ENCODE results near the gene MED12L. TPM values are rescaled to one million over a fixed set of nuclear protein-coding genes. Genes with fewer than 3 reads are reported as not detected.

Gene MED12L
- total RNA-seq, 1 experiment from 2014 or later, result 6.4 TPM

GRCh38 chr3:151259664-151260063 lies 174.2 kb downstream of the MED12L start:
- H3K9me3 ChIP-seq (ENCODE audit: control insufficient read depth in 1 of 2, insufficient read depth in 1 of 2, low read depth in 1 of 2, low read length in 2 of 2), result no peaks in the 10 kb centered on the region

More at GRCh38 chr3:151259664-151260063, 174.2 kb downstream of the MED12L start:
- DNase-seq (ENCODE audit: low read depth, low spot score) (no peak), ATAC-seq (no peak)
- TF ChIP-seq, protein P1, sequence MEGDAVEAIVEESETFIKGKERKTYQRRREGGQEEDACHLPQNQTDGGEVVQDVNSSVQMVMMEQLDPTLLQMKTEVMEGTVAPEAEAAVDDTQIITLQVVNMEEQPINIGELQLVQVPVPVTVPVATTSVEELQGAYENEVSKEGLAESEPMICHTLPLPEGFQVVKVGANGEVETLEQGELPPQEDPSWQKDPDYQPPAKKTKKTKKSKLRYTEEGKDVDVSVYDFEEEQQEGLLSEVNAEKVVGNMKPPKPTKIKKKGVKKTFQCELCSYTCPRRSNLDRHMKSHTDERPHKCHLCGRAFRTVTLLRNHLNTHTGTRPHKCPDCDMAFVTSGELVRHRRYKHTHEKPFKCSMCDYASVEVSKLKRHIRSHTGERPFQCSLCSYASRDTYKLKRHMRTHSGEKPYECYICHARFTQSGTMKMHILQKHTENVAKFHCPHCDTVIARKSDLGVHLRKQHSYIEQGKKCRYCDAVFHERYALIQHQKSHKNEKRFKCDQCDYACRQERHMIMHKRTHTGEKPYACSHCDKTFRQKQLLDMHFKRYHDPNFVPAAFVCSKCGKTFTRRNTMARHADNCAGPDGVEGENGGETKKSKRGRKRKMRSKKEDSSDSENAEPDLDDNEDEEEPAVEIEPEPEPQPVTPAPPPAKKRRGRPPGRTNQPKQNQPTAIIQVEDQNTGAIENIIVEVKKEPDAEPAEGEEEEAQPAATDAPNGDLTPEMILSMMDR (IDR thresholded peaks at IDR 0.05 in 2 of 3, conservative IDR thresholded peaks at IDR 0.05 in 1 of 3; ENCODE audit: borderline replicate concordance in 1 of 3, insufficient read depth in 1 of 3, low read depth in 2 of 3, low read length in 2 of 3), result no peak
- TF ChIP-seq, protein P2, sequence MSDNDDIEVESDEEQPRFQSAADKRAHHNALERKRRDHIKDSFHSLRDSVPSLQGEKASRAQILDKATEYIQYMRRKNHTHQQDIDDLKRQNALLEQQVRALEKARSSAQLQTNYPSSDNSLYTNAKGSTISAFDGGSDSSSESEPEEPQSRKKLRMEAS (IDR thresholded peaks at IDR 0.05), result no peak
- no peak for TF ChIP-seq RAD21 (IDR thresholded peaks at IDR 0.05; ENCODE audit: low read depth)
- no peak for TF ChIP-seq ZNF274 (IDR thresholded peaks at IDR 0.05; ENCODE audit: low read depth, low read length)
- no peak for TF ChIP-seq ZBTB33 (IDR thresholded peaks at IDR 0.05; ENCODE audit: extremely low read depth, insufficient replicate concordance, low read length)
- no peak for TF ChIP-seq YY1 (IDR thresholded peaks at IDR 0.05; ENCODE audit: extremely low read depth, insufficient replicate concordance, low read depth, low read length)
- Histone ChIP-seq H3K4me2 (ENCODE audit: low read length) (no peak overlapping the region), H3K79me2 (ENCODE audit: insufficient read depth, low read length) (no peaks in the 10 kb centered on the region), H3K4me1 (ENCODE audit: control insufficient read depth in 1 of 2, insufficient read depth in 2 of 2, low read length in 2 of 2) (no peaks in the 10 kb centered on the region), H3K9me2 (ENCODE audit: insufficient read depth) (no peaks in the 10 kb centered on the region), H3K27ac (ENCODE audit: low read depth, low read length) (no peak overlapping the region), H4K20me1 (ENCODE audit: insufficient read depth) (no peaks in the 10 kb centered on the region), H3K9ac (ENCODE audit: low read length) (no peak overlapping the region), H3K27me3 (ENCODE audit: insufficient read depth, low read length) (no peaks in the 10 kb centered on the region), H3K4me3 (replicated peaks in 1 of 2; ENCODE audit: low read depth in 1 of 2, low read length in 2 of 2) (no peak overlapping the region), H2AFZ (ENCODE audit: low read depth, low read length, poor library complexity, severe bottlenecking) (no peak overlapping the region), H3K36me3 (ENCODE audit: control insufficient read depth in 1 of 2, insufficient read depth in 2 of 2, low read length in 2 of 2) (no peaks in the 10 kb centered on the region)
- no TSS peak for BruUV-seq (replicated peaks)
- intact Hi-C loops (cut with micrococcal nuclease), result no loop called here
- RAD21 ChIA-PET (ENCODE audit: low non-redundant PET in 1 of 2, low total read pairs in 2 of 2, uncharacterized antibody in 2 of 2, unreplicated experiment in 2 of 2), result no interaction called here
- POLR2A ChIA-PET, result no interaction called here
- CTCF ChIA-PET, result no interaction called here
